Subcutaneous abdominal adipose tissue (tissue), 5 donors: ENCODE measurements around the gene PDHX.

Source experiments
- H3K27ac ChIP-seq: one replicate; pipeline ENCODE4 v1.7.0; 2013; ENCODE audit warnings: low read depth, mild to moderate bottlenecking, inconsistent platforms, low read length, moderate library complexity
- H3K27me3 ChIP-seq, 5 donors: one replicate each; pipeline ENCODE4 v1.7.0; 2013; ENCODE audit warnings: low read length in 5 of 5, inconsistent platforms in 1 of 5; ENCODE audit not compliant: control insufficient read depth in 5 of 5, insufficient read depth in 4 of 5
- H3K36me3 ChIP-seq, 5 donors: one replicate each; pipeline ENCODE4 v1.7.0; 2013; ENCODE audit warnings: low read length in 5 of 5; ENCODE audit not compliant: control insufficient read depth in 5 of 5, insufficient read depth in 5 of 5
- H3K4me1 ChIP-seq, 5 donors: one replicate each; pipeline ENCODE4 v1.7.0; 2013; ENCODE audit warnings: low read length in 5 of 5, mild to moderate bottlenecking in 3 of 5, moderate library complexity in 1 of 5; ENCODE audit not compliant: control insufficient read depth in 5 of 5, insufficient read depth in 5 of 5
- H3K4me3 ChIP-seq, 5 donors: one replicate each; pipeline ENCODE4 v1.7.0; 2013; ENCODE audit warnings: low read length in 5 of 5, low read depth in 1 of 5
- H3K9ac ChIP-seq, 5 donors: one replicate each; pipeline ENCODE4 v1.7.0; 2013; ENCODE audit warnings: low read length in 5 of 5, mild to moderate bottlenecking in 4 of 5, moderate library complexity in 3 of 5
- H3K9me3 ChIP-seq, 5 donors: one replicate each; pipeline ENCODE4 v1.7.0; 2013; ENCODE audit warnings: low read length in 5 of 5; ENCODE audit not compliant: control insufficient read depth in 5 of 5
- donor health status: healthy.
- donor health status: healthy.
- donor health status: healthy.
- donor health status: healthy.
- donor health status: healthy.

PDHX gene

DNA sequence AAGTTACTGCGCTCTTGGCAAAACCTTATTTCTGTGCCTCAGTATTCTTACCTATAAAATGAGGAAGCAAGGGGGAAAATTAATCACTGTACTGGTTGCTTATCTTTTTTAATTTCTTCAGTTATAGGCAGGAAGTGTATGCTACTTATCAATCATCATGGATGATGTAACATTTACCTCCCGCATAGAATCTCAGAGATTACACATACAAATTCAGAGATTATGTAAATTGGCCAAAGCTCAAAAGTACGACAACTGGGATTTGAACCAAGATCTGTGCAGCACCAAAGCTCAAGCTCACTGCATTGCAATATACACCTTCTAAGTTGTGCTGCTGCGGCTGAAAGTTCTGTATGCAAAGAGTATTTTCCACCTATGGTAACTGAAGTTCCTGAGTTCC, 83.0 kb downstream of the PDHX start:
- Histone ChIP-seq H3K9ac (no peak overlapping the region), H3K27me3 (no peaks in the 10 kb centered on the region), H3K9me3 (no peaks in the 10 kb centered on the region), H3K36me3 (peaks cover 0 to 6% (median 4%) of the 10 kb centered on the region in 5 donors), H3K27ac (no peak overlapping the region), H3K4me1 (peaks cover 0 to 3% (median 0%) of the 10 kb centered on the region in 5 donors), H3K4me3 (no peak overlapping the region)

DNA sequence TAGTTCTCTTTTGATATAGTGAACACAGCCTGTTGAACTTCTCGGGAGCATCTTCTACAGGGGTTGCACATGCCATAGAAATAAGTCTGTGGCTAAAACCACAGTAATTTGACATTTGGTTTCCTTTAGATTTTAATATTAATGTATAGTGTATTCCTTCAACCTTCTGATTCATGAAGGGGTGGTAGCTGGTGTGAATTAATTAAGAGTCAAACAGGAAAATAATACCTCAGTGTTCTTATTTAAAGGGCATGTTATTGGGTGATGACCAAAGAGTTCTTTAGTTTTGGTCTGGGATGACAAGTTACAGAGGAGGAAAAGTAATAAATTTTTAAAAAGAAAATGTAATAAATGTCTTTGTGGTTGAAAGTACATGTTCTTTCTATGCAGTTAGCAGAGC, 86.8 kb downstream of the PDHX start:
- H3K36me3 ChIP-seq, result no peaks in the 10 kb centered on the region
- H3K27me3 ChIP-seq, result no peaks in the 10 kb centered on the region
- peaks cover 0 to 7% (median 0%) of the 10 kb centered on the region in 5 donors for H3K4me1 ChIP-seq
- H3K27ac ChIP-seq, result no peak overlapping the region
- no peak overlapping the region for H3K4me3 ChIP-seq
- no peak overlapping the region for H3K9ac ChIP-seq
- no peaks in the 10 kb centered on the region for H3K9me3 ChIP-seq

DNA sequence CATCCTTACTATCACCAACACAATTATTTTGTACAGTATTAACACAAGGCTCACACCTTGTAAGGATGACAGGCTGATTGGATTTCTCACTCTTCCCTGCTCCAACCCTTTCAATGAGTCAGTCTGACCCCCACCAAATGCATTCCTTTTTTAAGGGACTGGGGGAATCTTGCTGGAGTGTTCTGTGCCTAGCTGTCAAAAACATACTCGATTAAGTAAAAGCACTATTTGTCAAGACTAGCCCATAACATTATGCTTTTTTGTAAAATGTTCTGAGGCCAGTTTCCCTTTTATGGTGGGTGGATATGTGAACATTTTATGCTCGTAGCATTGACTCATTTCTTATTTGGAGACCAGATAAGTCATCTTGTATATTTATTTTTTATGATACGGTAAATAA, 87.2 kb downstream of the PDHX start:
- no peaks in the 10 kb centered on the region for H3K36me3 ChIP-seq
- peaks cover 0 to 8% (median 0%) of the 10 kb centered on the region in 5 donors for H3K4me1 ChIP-seq
- H3K4me3 ChIP-seq, result no peak overlapping the region
- no peaks in the 10 kb centered on the region for H3K27me3 ChIP-seq
- no peak overlapping the region for H3K9ac ChIP-seq
- H3K27ac ChIP-seq, result no peak overlapping the region
- H3K9me3 ChIP-seq, result no peaks in the 10 kb centered on the region

DNA sequence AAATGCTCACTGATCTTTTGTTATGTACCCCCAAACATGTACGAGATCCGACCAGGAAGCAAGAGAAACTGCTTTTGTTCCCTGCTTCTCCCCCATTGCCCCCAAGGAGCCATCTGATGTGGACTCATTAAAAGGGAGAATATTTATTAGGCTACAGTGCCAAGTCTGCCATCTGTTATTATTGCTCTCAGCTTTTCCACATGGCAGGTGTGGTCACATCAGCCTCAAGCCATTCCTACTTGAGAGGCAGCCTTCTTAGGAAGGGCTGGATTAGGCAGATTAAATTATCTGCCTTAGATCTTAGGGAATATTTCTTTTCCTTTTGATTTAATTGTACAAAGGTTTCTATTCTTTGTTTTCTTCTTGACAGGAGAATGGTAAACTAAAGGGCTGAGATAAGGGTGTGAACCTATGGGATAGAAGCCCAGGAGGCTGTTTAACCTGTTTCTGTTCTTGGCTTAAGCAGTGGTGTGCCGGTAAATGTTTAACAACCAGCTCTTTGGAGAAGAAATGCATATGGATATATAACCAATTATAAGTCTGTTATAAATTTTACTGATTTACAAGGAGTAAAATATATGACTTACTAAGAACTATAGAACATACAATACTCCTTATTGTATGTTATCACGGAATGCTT, 88.8 kb downstream of the PDHX start:
- no peaks in the 10 kb centered on the region for H3K36me3 ChIP-seq
- H3K27me3 ChIP-seq, result no peaks in the 10 kb centered on the region
- no peak overlapping the region for H3K27ac ChIP-seq
- H3K9me3 ChIP-seq, result no peaks in the 10 kb centered on the region
- H3K9ac ChIP-seq, result no peak overlapping the region
- peaks cover 0 to 8% (median 0%) of the 10 kb centered on the region in 5 donors for H3K4me1 ChIP-seq
- H3K4me3 ChIP-seq, result no peak overlapping the region

DNA sequence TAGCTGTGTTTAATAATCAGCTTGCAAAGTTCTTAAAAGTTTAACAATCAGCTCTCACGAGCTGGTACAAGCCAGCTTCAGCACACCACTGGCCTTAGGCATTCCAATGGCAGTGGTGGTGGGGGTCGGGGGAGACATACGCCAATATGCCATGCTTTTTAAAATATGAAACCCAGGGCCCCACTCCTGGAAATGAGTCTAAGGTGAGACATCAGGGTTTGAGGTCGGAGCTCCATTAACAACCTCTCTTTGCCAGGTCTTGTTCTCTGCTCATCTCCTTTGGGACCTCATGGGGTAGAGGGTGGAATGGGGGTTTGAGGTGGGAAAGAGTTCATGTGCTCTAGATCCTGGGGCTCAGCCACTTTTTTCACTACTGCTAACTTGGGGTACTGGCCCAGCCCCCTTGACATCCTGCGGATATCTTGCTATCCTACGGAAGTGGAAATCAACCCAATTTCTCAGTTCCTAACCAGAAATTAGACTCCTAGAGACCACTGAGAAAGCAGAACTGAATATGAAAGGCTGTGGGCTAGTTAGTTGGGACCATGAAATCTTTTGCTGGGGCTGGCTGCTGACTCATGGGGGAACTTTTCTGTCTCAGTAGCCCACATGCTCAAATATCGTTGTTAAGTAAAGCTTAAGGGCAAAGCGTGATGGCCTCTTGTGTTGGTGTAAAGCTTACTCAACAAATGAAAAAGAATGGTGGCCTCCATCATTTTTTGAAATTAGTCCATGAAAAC, 90.1 kb downstream of the PDHX start:
- Histone ChIP-seq H3K36me3 (no peaks in the 10 kb centered on the region), H3K4me1 (peaks cover 0 to 11% (median 8%) of the 10 kb centered on the region in 5 donors), H3K9me3 (no peaks in the 10 kb centered on the region), H3K9ac (no peak overlapping the region), H3K4me3 (no peak overlapping the region), H3K27ac (no peak overlapping the region), H3K27me3 (no peaks in the 10 kb centered on the region)

DNA sequence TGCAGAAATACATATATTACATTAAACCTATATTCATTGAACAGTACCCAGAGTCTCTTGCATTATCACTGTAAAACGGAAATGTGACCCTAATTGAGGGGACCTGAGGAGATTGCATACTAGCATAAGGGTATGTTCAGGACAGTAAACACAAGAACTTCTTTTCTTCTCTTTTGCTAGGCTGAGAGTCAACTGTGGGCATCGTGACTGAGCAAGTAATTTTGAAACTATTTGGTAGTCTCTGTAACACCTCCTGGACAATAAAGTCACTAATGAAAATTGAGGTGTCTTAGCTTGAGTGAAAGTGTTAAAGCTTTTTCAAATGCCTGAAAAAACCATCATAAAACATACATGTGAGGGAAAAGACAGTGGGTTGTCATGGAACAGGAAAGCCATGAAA, 90.9 kb downstream of the PDHX start:
- Histone ChIP-seq H3K4me1 (peaks cover 0 to 12% (median 8%) of the 10 kb centered on the region in 5 donors), H3K9ac (no peak overlapping the region), H3K36me3 (no peaks in the 10 kb centered on the region), H3K9me3 (no peaks in the 10 kb centered on the region), H3K27me3 (no peaks in the 10 kb centered on the region), H3K27ac (no peak overlapping the region), H3K4me3 (no peak overlapping the region)

DNA sequence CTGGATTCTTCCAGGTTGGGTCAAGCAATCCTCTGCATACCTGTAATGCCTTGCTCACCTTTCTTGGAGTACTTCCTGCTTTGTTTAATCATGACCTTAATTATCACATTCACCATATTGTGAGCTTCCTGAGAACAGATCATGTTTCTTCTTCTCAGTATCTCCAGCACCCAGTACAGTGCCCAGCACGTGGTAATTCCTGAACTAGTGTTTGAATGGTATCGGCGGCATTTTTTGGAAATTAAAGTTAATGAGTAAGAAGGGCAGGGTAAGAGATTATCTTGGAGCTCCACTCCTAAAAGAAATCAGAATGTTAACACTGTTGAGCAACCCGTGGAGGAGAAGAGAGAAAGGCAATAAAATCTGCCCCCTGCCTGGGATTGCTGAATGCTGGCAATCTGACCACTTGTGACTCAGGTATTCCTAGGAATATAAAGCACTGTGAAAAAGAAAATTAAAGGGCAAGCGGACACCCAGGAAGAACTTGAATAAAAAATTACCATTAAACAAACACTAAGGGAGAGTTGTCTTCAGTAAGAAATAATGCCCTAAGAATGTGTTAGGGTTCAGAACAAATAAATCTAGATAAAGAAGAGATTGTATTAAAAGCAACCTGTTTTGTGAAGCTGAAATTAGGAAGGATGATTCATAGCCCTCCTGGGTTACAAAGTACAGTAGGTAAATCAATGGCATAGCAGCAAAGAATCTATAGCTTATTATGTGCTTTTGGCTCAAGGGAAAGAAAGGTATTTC, 92.9 kb downstream of the PDHX start:
- Histone ChIP-seq H3K36me3 (no peaks in the 10 kb centered on the region), H3K27me3 (no peaks in the 10 kb centered on the region), H3K27ac (no peak overlapping the region), H3K4me3 (no peak overlapping the region), H3K9ac (no peak overlapping the region), H3K4me1 (peaks cover 3 to 23% (median 13%) of the 10 kb centered on the region in 5 donors), H3K9me3 (no peaks in the 10 kb centered on the region)

DNA sequence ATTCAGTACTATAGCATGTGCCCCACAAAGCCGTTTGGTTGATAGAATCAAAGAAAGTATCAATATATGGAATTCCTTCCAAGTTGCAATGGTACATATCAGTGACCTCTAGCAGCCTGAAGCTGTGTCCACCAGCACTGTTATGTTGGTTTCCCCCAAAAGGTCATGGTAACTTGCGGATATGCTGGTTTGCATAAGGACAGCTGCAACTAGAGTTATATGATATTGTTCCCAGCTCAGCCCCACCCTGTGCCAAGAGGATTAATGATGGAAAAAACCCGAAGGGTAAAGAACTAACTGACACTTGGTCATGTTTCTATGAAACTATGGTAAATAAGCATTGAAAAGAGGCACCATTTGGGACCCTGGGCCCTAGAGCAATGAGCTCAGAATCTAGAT, 93.5 kb downstream of the PDHX start:
- no peak overlapping the region for H3K4me3 ChIP-seq
- no peak overlapping the region for H3K9ac ChIP-seq
- H3K27ac ChIP-seq, result no peak overlapping the region
- no peaks in the 10 kb centered on the region for H3K9me3 ChIP-seq
- H3K4me1 ChIP-seq, result peaks cover 3 to 23% (median 13%) of the 10 kb centered on the region in 5 donors
- no peaks in the 10 kb centered on the region for H3K36me3 ChIP-seq
- H3K27me3 ChIP-seq, result no peaks in the 10 kb centered on the region

DNA sequence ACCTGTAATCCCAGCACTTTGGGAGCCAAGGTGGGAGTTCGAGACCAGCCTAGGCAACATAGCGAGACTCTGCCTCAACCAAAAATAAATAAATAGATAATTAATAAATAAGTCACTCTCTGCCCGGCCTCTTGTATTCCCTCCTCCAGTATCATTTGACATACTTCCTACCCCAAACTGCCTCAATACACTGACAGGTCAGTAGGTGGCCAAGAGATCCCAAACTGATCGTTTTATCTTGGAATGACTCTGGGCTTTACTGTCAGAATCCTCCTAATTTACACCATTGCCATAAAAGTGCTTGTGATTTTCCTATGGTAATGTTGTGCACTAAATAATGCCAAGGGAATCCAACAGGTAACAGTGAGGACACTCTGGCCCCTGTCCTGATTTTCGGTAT, 94.2 kb downstream of the PDHX start:
- Histone ChIP-seq H3K9me3 (no peaks in the 10 kb centered on the region), H3K27me3 (no peaks in the 10 kb centered on the region), H3K36me3 (no peaks in the 10 kb centered on the region), H3K27ac (no peak overlapping the region), H3K9ac (no peak overlapping the region), H3K4me1 (peaks cover 3 to 23% (median 13%) of the 10 kb centered on the region in 5 donors), H3K4me3 (no peak overlapping the region)

DNA sequence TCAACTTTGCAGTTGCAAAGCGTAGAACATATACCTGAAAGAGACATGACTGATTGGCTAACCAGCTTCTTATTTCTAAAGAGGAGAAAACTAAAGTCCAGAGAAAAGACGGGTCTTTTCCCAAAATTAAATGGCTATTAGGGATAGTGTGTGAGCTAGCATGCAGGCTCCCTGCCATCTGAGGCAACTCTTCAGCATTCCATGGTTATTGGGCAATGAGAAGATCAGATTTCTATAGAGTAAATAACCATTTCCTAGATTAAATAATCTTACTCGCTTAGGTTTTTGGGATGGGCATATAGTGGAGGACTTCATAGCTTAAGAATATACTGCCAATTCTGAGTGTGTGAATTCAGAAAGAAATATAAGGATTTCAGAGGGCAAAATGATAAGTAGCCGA, 95.0 kb downstream of the PDHX start:
- Histone ChIP-seq H3K9ac (no peak overlapping the region), H3K36me3 (no peaks in the 10 kb centered on the region), H3K27me3 (no peaks in the 10 kb centered on the region), H3K27ac (no peak overlapping the region), H3K4me1 (peaks cover 3 to 23% (median 13%) of the 10 kb centered on the region in 5 donors), H3K4me3 (no peak overlapping the region), H3K9me3 (no peaks in the 10 kb centered on the region)
